IMR-90 (cell line): ENCODE results near the gene CDH13.

Source experiments
- CEBPB ChIP-seq: IDR thresholded peaks from 2 replicates; pipeline ENCODE4 v1.6.1; 2012; ENCODE audit warnings: low read depth, low read length, improper control_type of control experiment
- CHD1 ChIP-seq: IDR thresholded peaks from 2 replicates; pipeline ENCODE4 v1.6.1; 2012; ENCODE audit warnings: low read depth, low read length, improper control_type of control experiment
- NFE2L2 ChIP-seq: fragments of 150-350 bp; IDR thresholded peaks from 2 replicates; pipeline ENCODE4 v1.6.1; 2016; ENCODE audit warnings: low read depth, mild to moderate bottlenecking, low read length
- POLR2A ChIP-seq: IDR thresholded peaks from 2 replicates; pipeline ENCODE4 v1.6.1; 2012; ENCODE audit warnings: mild to moderate bottlenecking, low read depth, low read length
- RAD21 ChIP-seq: IDR thresholded peaks from 2 replicates; pipeline ENCODE4 v1.6.1; 2012; ENCODE audit warnings: low read length, improper control_type of control experiment
- SMC3 ChIP-seq: fragments of 150-350 bp; IDR thresholded peaks from 2 replicates; pipeline ENCODE4 v1.6.1; 2016; ENCODE audit warnings: low read depth, mild to moderate bottlenecking, antibody characterized with exemption, low read length, moderate library complexity
- TF ChIP-seq, protein P1 (sequence below): conservative IDR thresholded peaks from 2 replicates; pipeline ENCODE4 v1.5.1; 2012; ENCODE audit warnings: mild to moderate bottlenecking, low read depth, low read length, improper control_type of control experiment
- TF ChIP-seq, protein P2 (sequence below): fragments of 150-350 bp; IDR thresholded peaks from 2 replicates; pipeline ENCODE4 v1.6.1; 2016; ENCODE audit warnings: low read depth, mild to moderate bottlenecking, low read length, moderate library complexity, borderline replicate concordance

DNA sequence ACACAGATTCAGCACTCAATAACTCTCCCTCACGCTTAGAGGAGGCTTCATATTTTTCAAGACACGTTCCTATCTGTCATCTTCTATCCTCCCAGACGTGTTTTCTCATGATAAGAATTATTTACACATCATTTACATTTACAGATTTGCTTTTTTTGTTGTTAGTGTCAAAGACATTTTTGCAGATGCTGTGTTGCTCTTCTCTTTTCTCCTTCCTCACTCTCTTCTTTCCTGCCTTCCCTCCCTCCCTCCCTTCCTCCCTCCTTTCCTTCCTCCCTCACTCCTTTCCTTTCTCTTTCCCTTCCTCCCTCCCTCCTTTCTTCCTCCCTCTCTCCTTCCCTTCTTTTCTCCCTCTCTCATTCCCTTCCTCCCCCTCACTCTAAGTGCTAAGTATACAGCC lies 643.9 kb downstream of the CDH13 start:
- TF ChIP-seq, protein P1, sequence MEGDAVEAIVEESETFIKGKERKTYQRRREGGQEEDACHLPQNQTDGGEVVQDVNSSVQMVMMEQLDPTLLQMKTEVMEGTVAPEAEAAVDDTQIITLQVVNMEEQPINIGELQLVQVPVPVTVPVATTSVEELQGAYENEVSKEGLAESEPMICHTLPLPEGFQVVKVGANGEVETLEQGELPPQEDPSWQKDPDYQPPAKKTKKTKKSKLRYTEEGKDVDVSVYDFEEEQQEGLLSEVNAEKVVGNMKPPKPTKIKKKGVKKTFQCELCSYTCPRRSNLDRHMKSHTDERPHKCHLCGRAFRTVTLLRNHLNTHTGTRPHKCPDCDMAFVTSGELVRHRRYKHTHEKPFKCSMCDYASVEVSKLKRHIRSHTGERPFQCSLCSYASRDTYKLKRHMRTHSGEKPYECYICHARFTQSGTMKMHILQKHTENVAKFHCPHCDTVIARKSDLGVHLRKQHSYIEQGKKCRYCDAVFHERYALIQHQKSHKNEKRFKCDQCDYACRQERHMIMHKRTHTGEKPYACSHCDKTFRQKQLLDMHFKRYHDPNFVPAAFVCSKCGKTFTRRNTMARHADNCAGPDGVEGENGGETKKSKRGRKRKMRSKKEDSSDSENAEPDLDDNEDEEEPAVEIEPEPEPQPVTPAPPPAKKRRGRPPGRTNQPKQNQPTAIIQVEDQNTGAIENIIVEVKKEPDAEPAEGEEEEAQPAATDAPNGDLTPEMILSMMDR: no peak
- TF ChIP-seq POLR2A (no peak), CEBPB (no peak), SMC3 (no peak), RAD21 (no peak), NFE2L2 (no peak), CHD1 (no peak)
- TF ChIP-seq, protein P2, sequence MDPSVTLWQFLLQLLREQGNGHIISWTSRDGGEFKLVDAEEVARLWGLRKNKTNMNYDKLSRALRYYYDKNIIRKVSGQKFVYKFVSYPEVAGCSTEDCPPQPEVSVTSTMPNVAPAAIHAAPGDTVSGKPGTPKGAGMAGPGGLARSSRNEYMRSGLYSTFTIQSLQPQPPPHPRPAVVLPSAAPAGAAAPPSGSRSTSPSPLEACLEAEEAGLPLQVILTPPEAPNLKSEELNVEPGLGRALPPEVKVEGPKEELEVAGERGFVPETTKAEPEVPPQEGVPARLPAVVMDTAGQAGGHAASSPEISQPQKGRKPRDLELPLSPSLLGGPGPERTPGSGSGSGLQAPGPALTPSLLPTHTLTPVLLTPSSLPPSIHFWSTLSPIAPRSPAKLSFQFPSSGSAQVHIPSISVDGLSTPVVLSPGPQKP: no peak
